ENCODE results near the gene DRC3. TPM values are rescaled to one million over a fixed set of nuclear protein-coding genes. Genes with fewer than 3 reads are reported as not detected.
A peak's percentile ranks its signal among the peaks of the same experiment; 100 is the strongest.
"Not testable (repeated sequence)": the region's sequence is repeated elsewhere in the genome, so short reads cannot be mapped to it uniquely, and the experiment has no call there.

DRC3 gene
- total RNA-seq, 1 donor from 2014 or later, result 0.74 TPM

DNA sequence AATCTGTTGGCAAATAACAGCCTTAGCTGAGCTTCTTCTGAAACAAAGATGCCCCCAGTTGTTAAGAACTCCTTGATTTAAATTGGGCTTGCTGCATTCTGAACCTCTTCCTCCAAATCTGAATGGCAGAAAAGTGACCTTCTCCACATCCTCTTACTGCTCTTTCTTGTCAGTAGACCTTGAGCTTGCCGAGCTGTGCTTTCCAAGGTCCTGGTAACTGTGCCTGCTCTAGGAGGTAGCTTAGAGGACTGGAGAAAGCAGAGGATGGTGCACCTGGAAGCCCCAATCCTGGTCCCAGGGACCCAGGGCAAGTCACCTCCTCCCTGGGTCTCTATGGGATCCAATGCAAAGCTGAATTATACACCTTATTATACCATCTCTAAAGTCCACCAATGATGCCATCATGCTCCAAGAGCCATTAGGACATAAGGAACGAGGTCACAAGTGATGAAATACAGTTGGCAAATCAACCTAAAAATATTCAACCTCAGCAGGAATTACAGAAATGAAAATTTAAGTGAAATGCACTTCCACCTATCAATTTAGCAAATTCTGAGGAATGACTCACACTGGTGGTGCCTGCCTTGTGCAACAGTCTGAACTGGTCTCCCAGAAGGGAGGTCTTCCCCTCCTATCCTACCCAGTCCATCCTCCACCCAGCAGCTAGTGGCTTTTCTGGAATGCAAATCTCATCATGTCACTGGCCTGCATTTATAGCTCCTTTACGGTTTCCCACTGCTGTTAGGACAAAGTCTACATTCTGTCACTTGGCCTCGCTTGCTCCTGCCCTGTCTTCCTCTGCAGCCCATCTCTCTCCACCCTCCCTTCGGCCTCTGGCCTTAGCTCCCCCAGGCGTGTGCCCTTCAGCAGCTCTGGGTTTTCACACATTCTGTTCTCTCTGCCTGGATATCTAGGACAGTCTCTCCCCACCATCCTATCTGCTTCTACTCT is 37.1 kb upstream of the DRC3 start:
- peak overlapping the region; percentile 48 for H3K27ac ChIP-seq

DNA sequence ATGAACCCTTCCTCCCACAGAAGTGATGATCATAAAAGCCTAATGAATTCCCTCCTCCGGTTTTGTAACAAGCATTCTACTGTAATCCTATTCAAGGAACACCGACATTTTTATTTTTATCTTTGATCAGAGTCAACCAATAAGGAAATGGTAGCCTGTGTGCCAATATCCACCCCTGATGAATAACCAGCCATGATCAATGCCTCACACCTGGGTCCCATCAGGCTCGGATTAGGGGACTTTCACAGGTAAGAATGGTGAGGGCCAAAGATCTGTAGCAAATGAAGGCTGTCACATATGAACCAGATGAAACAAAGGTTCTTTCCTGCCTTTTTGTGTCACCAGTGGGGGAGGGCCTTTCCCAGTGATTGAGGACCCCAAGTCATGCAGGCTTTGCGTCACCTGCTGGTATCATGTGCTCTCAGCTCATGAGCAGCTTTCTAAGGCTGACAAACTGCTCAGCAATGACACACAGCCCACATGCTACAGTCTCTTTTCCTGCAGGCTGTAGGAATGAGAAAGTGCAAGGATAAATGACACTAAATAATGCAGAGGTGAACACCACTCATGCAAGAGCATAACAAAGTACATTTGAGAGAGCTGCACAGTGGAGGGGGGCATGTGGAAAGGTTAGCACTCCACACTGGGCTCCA is 35.3 kb upstream of the DRC3 start:
- Histone ChIP-seq H3K27ac (peak overlapping the region; percentile 3), H3K36me3 (no peaks in the 10 kb centered on the region), H3K4me1 (peaks cover 73% of the 10 kb centered on the region), H3K27me3 (no peaks in the 10 kb centered on the region), H3K9me3 (no peaks in the 10 kb centered on the region), H3K4me3 (no peak overlapping the region)
- no peak for DNase-seq (ENCODE audit: extremely low spot score in 2 of 2)
- intact Hi-C loops (cut with DNase I), result no loop called here
- no peak for TF ChIP-seq POLR2AphosphoS5 (IDR thresholded peaks at IDR 0.05; ENCODE audit: insufficient read depth in 1 of 2, low read depth in 1 of 2)
- TF ChIP-seq, protein P1, sequence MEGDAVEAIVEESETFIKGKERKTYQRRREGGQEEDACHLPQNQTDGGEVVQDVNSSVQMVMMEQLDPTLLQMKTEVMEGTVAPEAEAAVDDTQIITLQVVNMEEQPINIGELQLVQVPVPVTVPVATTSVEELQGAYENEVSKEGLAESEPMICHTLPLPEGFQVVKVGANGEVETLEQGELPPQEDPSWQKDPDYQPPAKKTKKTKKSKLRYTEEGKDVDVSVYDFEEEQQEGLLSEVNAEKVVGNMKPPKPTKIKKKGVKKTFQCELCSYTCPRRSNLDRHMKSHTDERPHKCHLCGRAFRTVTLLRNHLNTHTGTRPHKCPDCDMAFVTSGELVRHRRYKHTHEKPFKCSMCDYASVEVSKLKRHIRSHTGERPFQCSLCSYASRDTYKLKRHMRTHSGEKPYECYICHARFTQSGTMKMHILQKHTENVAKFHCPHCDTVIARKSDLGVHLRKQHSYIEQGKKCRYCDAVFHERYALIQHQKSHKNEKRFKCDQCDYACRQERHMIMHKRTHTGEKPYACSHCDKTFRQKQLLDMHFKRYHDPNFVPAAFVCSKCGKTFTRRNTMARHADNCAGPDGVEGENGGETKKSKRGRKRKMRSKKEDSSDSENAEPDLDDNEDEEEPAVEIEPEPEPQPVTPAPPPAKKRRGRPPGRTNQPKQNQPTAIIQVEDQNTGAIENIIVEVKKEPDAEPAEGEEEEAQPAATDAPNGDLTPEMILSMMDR (IDR thresholded peaks at IDR 0.05), result no peak
- TF ChIP-seq POLR2A (IDR thresholded peaks at IDR 0.05), result no peak

More for the DNA sequence above, 37.1 kb upstream of the DRC3 start:
- TF ChIP-seq, protein P1 (IDR thresholded peaks at IDR 0.05), result no peak
- TF ChIP-seq POLR2AphosphoS5 (IDR thresholded peaks at IDR 0.05; ENCODE audit: insufficient read depth in 1 of 2, low read depth in 1 of 2) (peak in 1 of 2 donors; percentile 23), POLR2A (IDR thresholded peaks at IDR 0.05) (no peak)
- no peaks in the 10 kb centered on the region for H3K36me3 ChIP-seq
- no peak overlapping the region for H3K4me3 ChIP-seq
- no peak for DNase-seq (ENCODE audit: extremely low spot score in 2 of 2)
- H3K27me3 ChIP-seq, result no peaks in the 10 kb centered on the region
- intact Hi-C loops (cut with DNase I), result no loop called here
- peaks cover 62% of the 10 kb centered on the region for H3K4me1 ChIP-seq
- no peaks in the 10 kb centered on the region for H3K9me3 ChIP-seq

DNA sequence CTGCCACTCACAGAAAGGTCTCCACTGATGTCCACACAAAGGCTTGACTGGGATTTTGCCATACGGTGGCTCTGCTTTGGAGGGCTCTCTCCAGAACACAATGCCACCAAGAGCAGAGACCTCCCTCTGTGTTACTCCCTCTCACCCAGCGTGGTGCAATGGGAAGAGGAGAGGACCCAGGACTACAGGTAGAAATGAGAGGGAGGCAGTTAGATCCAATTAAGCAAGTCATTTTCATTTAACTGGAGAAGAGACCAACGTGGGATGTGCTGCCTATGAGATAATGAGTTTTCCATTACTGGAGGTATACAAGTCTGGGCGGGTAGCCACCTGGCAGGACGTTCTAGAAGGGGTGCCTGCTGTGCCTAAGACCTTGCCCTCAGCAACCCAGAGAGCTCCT is 34.7 kb upstream of the DRC3 start:
- DNase-seq (ENCODE audit: extremely low spot score in 2 of 2), result no peak
- no peak overlapping the region for H3K27ac ChIP-seq
- no peaks in the 10 kb centered on the region for H3K27me3 ChIP-seq
- no peaks in the 10 kb centered on the region for H3K36me3 ChIP-seq
- intact Hi-C loops (cut with DNase I), result no loop called here
- peaks cover 80% of the 10 kb centered on the region for H3K4me1 ChIP-seq
- H3K4me3 ChIP-seq, result no peak overlapping the region
- TF ChIP-seq, protein P1 (IDR thresholded peaks at IDR 0.05), result no peak
- TF ChIP-seq POLR2AphosphoS5 (IDR thresholded peaks at IDR 0.05; ENCODE audit: insufficient read depth in 1 of 2, low read depth in 1 of 2), result no peak
- TF ChIP-seq POLR2A (IDR thresholded peaks at IDR 0.05), result no peak
- no peaks in the 10 kb centered on the region for H3K9me3 ChIP-seq

DNA sequence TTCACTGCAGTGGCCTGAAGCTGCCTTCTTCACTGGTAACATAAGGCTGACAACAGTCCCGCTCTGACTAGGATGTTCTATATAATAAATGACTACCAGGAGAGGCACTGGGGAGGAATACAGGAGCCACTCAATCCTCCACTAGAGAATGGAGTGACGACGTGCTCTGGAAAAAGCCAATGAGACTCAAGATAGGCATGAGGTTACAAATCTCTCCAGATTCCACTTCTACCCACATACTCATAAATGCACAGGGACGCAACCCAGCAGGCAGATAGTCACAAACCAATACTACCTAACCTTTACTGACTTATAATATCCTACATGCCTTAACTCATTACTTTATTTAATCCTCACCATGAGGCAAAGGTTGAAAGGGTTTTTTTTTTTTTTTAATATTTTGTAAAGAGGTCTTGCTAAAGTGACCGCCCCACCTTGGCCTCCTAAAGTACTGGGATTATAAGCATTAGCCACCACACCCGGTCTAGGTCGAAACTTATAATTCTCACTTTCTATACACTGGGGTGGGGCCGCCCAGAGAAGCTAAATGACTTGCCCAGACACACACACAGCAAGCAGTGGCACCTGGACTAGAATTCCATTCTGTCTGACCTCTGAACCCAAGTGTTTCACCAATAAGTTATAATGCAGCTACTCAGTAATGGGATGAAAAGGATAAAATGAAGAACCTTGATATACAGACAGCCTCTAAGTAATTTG is 34.1 kb upstream of the DRC3 start:
- no peaks in the 10 kb centered on the region for H3K9me3 ChIP-seq
- TF ChIP-seq, protein P1 (IDR thresholded peaks at IDR 0.05), result no peak
- no peak for TF ChIP-seq POLR2A (IDR thresholded peaks at IDR 0.05)
- TF ChIP-seq POLR2AphosphoS5 (IDR thresholded peaks at IDR 0.05; ENCODE audit: insufficient read depth in 1 of 2, low read depth in 1 of 2), result no peak
- intact Hi-C loops (cut with DNase I), result no loop called here
- H3K27ac ChIP-seq, result no peak overlapping the region
- H3K36me3 ChIP-seq, result no peaks in the 10 kb centered on the region
- no peak for DNase-seq (ENCODE audit: extremely low spot score in 2 of 2)
- no peak overlapping the region for H3K4me3 ChIP-seq
- H3K27me3 ChIP-seq, result no peaks in the 10 kb centered on the region
- peaks cover 86% of the 10 kb centered on the region for H3K4me1 ChIP-seq

DNA sequence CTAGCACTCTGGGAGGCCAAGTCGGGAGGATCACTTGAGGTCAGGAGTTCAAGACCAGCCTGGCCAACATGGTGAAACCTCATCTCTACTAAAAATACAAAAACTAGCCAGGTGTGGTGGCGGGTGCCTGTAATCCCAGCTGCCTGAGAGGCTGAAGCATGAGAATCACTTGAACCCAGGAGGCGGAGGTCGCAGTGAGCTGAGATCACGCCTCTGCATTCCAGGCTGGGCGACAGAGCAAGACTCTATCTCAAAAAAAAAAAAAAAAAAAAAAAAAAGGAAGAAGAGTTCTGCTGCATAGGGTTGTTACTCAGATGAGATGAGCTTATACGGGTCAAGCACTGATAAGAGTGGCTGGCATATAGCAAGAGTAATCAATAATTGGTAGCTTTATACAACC is 32.7 kb upstream of the DRC3 start:
- intact Hi-C loops (cut with DNase I); H3K4me3 ChIP-seq; H3K9me3 ChIP-seq; DNase-seq (ENCODE audit: extremely low spot score in 2 of 2); H3K36me3 ChIP-seq; H3K27me3 ChIP-seq: not testable (repeated sequence)
- peak overlapping the region; percentile 53 for H3K27ac ChIP-seq
- H3K4me1 ChIP-seq, result peaks cover 96% of the 10 kb centered on the region

Measured in vagina (tissue), 2 donors.